KOPT-K1 (cell line): ENCODE measurements around the gene TSPYL4.

Experiments
- H3K27ac ChIP-seq: fragments of 200-600 bp; sonication (generic); 2 replicates; pipeline ENCODE4 v1.5.1; 2016; ENCODE audit warnings: antibody characterized with exemption, mild to moderate bottlenecking, low read depth, low read length; ENCODE audit not compliant: poor library complexity, severe bottlenecking
- H3K36me3 ChIP-seq: fragments of 200-600 bp; sonication (generic); 2 replicates; pipeline ENCODE4 v1.5.1; 2017; ENCODE audit warnings: antibody characterized with exemption, mild to moderate bottlenecking, low read length, moderate library complexity; ENCODE audit not compliant: insufficient read depth
- H3K9me3 ChIP-seq: fragments of 200-600 bp; sonication (generic); 2 replicates; pipeline ENCODE4 v1.5.1; 2017; ENCODE audit warnings: antibody characterized with exemption, low read length, mild to moderate bottlenecking; ENCODE audit not compliant: insufficient read depth, poor library complexity, severe bottlenecking

TSPYL4 gene

GRCh38 chr6:116221067-116221466 lies 32.8 kb downstream of the TSPYL4 start:
- no peaks in the 10 kb centered on the region for H3K9me3 ChIP-seq
- H3K36me3 ChIP-seq = no peaks in the 10 kb centered on the region
- H3K27ac ChIP-seq = no peak overlapping the region

- Histone ChIP-seq H3K27ac (no peak overlapping the region), H3K9me3 (no peaks in the 10 kb centered on the region), H3K36me3 (no peaks in the 10 kb centered on the region)
These were observed 35.0 kb downstream of the TSPYL4 start for GRCh38 chr6:116218866-116219265.

GRCh38 chr6:116218172-116218633 lies 35.7 kb downstream of the TSPYL4 start:
- Histone ChIP-seq H3K36me3 (no peaks in the 10 kb centered on the region), H3K27ac (no peak overlapping the region), H3K9me3 (no peaks in the 10 kb centered on the region)

GRCh38 chr6:116217069-116217468 lies 36.8 kb downstream of the TSPYL4 start:
- Histone ChIP-seq H3K9me3 (no peaks in the 10 kb centered on the region), H3K36me3 (no peaks in the 10 kb centered on the region), H3K27ac (no peak overlapping the region)

- Histone ChIP-seq H3K27ac (no peak overlapping the region), H3K36me3 (no peaks in the 10 kb centered on the region), H3K9me3 (no peaks in the 10 kb centered on the region)
These were observed 38.5 kb downstream of the TSPYL4 start for GRCh38 chr6:116215414-116215813.

GRCh38 chr6:116214681-116215080 lies 39.2 kb downstream of the TSPYL4 start:
- Histone ChIP-seq H3K9me3 (no peaks in the 10 kb centered on the region), H3K27ac (no peak overlapping the region), H3K36me3 (no peaks in the 10 kb centered on the region)

- Histone ChIP-seq H3K9me3 (no peaks in the 10 kb centered on the region), H3K36me3 (no peaks in the 10 kb centered on the region), H3K27ac (no peak overlapping the region)
These were observed 43.0 kb downstream of the TSPYL4 start for GRCh38 chr6:116210750-116211425.

- H3K9me3 ChIP-seq = no peaks in the 10 kb centered on the region
- no peaks in the 10 kb centered on the region for H3K36me3 ChIP-seq
- H3K27ac ChIP-seq = no peak overlapping the region
These were observed 43.6 kb downstream of the TSPYL4 start for GRCh38 chr6:116210316-116210715.

GRCh38 chr6:116208056-116208785 lies 45.7 kb downstream of the TSPYL4 start:
- Histone ChIP-seq H3K36me3 (no peaks in the 10 kb centered on the region), H3K9me3 (no peaks in the 10 kb centered on the region), H3K27ac (no peak overlapping the region)

- H3K9me3 ChIP-seq = no peaks in the 10 kb centered on the region
- H3K27ac ChIP-seq = no peak overlapping the region
- H3K36me3 ChIP-seq = no peaks in the 10 kb centered on the region
These were observed 47.5 kb downstream of the TSPYL4 start for GRCh38 chr6:116206231-116206903.

- Histone ChIP-seq H3K27ac (no peak overlapping the region), H3K9me3 (no peaks in the 10 kb centered on the region), H3K36me3 (no peaks in the 10 kb centered on the region)
These were observed 48.6 kb downstream of the TSPYL4 start for GRCh38 chr6:116205281-116205680.

GRCh38 chr6:116201538-116201937 lies 52.3 kb downstream of the TSPYL4 start:
- H3K36me3 ChIP-seq = no peaks in the 10 kb centered on the region
- H3K27ac ChIP-seq = no peak overlapping the region
- H3K9me3 ChIP-seq = no peaks in the 10 kb centered on the region

- Histone ChIP-seq H3K36me3 (no peaks in the 10 kb centered on the region), H3K9me3 (no peaks in the 10 kb centered on the region), H3K27ac (no peak overlapping the region)
These were observed 53.1 kb downstream of the TSPYL4 start for GRCh38 chr6:116200619-116201249.
